Measurements from ENCODE around the gene CELSR3. TPM values are rescaled to one million over a fixed set of nuclear protein-coding genes. Genes with fewer than 3 reads are reported as not detected.
A peak's percentile ranks its signal among the peaks of the same experiment; 100 is the strongest.

CELSR3 gene
- polyA plus RNA-seq, 2 of the 4 experiments (the other 2 are of a cell fraction) = 2.2 to 4.8 TPM

DNA sequence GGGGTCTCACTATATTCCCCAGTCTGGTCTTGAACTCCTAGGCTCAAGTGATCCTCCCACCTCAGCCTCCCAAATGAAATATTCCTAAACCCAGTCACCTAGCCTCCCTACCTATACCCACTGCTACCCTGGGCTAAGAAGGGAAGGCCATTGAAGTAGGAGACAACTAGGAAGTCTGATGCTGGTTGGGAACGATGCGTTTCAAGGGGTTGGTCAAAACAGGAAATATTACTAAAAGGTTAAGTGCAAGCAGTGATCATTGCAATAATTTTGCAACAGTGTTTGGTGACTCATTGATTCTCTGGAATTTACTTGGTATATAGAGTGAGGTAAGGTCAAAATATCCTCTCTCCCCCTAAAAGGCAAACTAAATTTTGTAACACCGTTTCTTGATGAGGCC is 48.6 kb downstream of the CELSR3 start:
- 37% methylated on average over 3 of the region's 3 CpGs for WGBS (ENCODE audit: missing lambda C conversion rate)
- Histone ChIP-seq H3K27ac (peak overlapping the region; percentile 17 to 78; a peak in 5 of 6 replicates), H3K4me1 (peaks cover 10% of the 10 kb centered on the region; the same call in 2 of the 3 replicates), H3K4me3 (no peak overlapping the region), H3K9me3 (peaks cover 15% of the 10 kb centered on the region), H3K4me2 (peak overlapping the region; percentile 27; the same call in 2 of the 3 replicates)
- no peak for TF ChIP-seq GATA3 (IDR thresholded peaks at IDR 0.05; ENCODE audit: borderline replicate concordance)
- no peak for TF ChIP-seq CBX2 (IDR thresholded peaks at IDR 0.05; ENCODE audit: borderline replicate concordance, low read depth)
- no peak for TF ChIP-seq EHF (CRISPR knock-in tag; IDR thresholded peaks at IDR 0.05)
- no peak for TF ChIP-seq EHMT2 (IDR thresholded peaks at IDR 0.05; ENCODE audit: low read depth)
- TF ChIP-seq, protein P1, sequence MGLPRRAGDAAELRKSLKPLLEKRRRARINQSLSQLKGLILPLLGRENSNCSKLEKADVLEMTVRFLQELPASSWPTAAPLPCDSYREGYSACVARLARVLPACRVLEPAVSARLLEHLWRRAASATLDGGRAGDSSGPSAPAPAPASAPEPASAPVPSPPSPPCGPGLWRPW (IDR thresholded peaks at IDR 0.05) = no peak
- no peak for TF ChIP-seq HOXB5 (CRISPR knock-in tag; IDR thresholded peaks at IDR 0.05)
- TF ChIP-seq MYC (IDR thresholded peaks at IDR 0.05; ENCODE audit: borderline replicate concordance, low read length) = no peak
- TF ChIP-seq POLR2A (IDR thresholded peaks at IDR 0.05; ENCODE audit: low read length) = no peak
- no peak for TF ChIP-seq CHD2 (IDR thresholded peaks at IDR 0.05; ENCODE audit: low read length, partially characterized antibody)
- TF ChIP-seq USF2 (IDR thresholded peaks at IDR 0.05) = no peak
- no peak for TF ChIP-seq HDAC2 (IDR thresholded peaks at IDR 0.05)
- TF ChIP-seq FOSL2 (IDR thresholded peaks at IDR 0.05) = no peak
- peak; percentile 65 for TF ChIP-seq FOSL2 (CRISPR knock-in tag; IDR thresholded peaks at IDR 0.05)
- TF ChIP-seq RARB (CRISPR knock-in tag; IDR thresholded peaks at IDR 0.05) = no peak
- TF ChIP-seq CEBPB (IDR thresholded peaks at IDR 0.05) = peak; percentile 24 to 45; a peak in 2 of 4 replicates
- no peak for DNase-seq (ENCODE audit: low read depth in 1 of 2, low spot score in 1 of 2)
- no peak for FAIRE-seq
- ATAC-seq = 0 out of 6 replicates have a peak, but pooled peaks of 1 of the 2 experiments have one; percentile 15
- ChIA-PET POLR2A (no interaction called here), CTCF (interaction anchor here (0.6 to 2.1 kb wide), 6 partner anchors 15 to 583 kb away, joined by 3 to 10 read pairs (median 3); partner anchors contain the start of gene SLC26A6)

DNA sequence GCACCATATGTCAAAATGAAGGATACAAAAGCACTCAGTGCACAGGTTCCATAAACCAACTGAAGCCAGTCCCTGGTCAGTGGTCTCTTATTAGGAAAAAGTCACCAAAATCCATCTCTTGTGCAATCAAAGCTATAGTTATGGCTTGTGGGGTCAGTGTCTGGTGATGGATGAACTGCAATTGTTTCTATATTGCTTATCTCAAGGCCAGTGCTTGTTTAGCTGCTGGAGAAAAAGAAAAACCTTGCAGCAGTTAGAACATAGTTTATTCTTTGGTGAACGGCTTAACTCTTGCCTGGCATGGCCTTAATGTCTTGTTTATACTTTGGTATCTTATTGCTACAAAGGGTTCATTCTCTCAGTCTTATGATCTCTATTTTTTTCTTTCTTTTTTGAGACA is 50.4 kb downstream of the CELSR3 start:
- Histone ChIP-seq H3K27ac (no peak overlapping the region), H3K4me2 (no peak overlapping the region), H3K4me1 (peaks cover 22% of the 10 kb centered on the region), H3K4me3 (no peak overlapping the region), H3K9me3 (peaks cover 5% of the 10 kb centered on the region)
- no peak for FAIRE-seq
- WGBS (ENCODE audit: missing lambda C conversion rate) = 59% methylated on average over 1 of the region's 1 CpG
- CTCF ChIA-PET = interaction anchor here (1.1 to 2.1 kb wide), 5 partner anchors 9 to 63 kb away, joined by 3 to 10 read pairs (median 4); partner anchors contain the start of gene SLC26A6
- ATAC-seq = no peak
- TF ChIP-seq GATA3 (IDR thresholded peaks at IDR 0.05; ENCODE audit: borderline replicate concordance) (no peak), CEBPB (IDR thresholded peaks at IDR 0.05) (no peak), ZNF302 (CRISPR knock-in tag; IDR thresholded peaks at IDR 0.05) (no peak), POLR2AphosphoS2 (conservative IDR thresholded peaks at IDR 0.05; ENCODE audit: low read length) (no peak), CBX8 (IDR thresholded peaks at IDR 0.05) (no peak), FOXS1 (CRISPR knock-in tag; IDR thresholded peaks at IDR 0.05) (no peak), POLR2A (IDR thresholded peaks at IDR 0.05; ENCODE audit: low read length) (no peak), FOSB (CRISPR knock-in tag; IDR thresholded peaks at IDR 0.05) (no peak), HOXA7 (CRISPR knock-in tag; IDR thresholded peaks at IDR 0.05) (no peak), RCOR1 (IDR thresholded peaks at IDR 0.05; ENCODE audit: low read depth, low read length) (no peak), ESRRA (IDR thresholded peaks at IDR 0.05; ENCODE audit: borderline replicate concordance, low read length) (no peak), EP300 (IDR thresholded peaks at IDR 0.05) (no peak), RFX5 (IDR thresholded peaks at IDR 0.05) (no peak), JUNB (IDR thresholded peaks at IDR 0.05) (no peak)
- TF ChIP-seq, protein P2, sequence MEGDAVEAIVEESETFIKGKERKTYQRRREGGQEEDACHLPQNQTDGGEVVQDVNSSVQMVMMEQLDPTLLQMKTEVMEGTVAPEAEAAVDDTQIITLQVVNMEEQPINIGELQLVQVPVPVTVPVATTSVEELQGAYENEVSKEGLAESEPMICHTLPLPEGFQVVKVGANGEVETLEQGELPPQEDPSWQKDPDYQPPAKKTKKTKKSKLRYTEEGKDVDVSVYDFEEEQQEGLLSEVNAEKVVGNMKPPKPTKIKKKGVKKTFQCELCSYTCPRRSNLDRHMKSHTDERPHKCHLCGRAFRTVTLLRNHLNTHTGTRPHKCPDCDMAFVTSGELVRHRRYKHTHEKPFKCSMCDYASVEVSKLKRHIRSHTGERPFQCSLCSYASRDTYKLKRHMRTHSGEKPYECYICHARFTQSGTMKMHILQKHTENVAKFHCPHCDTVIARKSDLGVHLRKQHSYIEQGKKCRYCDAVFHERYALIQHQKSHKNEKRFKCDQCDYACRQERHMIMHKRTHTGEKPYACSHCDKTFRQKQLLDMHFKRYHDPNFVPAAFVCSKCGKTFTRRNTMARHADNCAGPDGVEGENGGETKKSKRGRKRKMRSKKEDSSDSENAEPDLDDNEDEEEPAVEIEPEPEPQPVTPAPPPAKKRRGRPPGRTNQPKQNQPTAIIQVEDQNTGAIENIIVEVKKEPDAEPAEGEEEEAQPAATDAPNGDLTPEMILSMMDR (IDR thresholded peaks at IDR 0.05) = no peak
- TF ChIP-seq, protein P3, sequence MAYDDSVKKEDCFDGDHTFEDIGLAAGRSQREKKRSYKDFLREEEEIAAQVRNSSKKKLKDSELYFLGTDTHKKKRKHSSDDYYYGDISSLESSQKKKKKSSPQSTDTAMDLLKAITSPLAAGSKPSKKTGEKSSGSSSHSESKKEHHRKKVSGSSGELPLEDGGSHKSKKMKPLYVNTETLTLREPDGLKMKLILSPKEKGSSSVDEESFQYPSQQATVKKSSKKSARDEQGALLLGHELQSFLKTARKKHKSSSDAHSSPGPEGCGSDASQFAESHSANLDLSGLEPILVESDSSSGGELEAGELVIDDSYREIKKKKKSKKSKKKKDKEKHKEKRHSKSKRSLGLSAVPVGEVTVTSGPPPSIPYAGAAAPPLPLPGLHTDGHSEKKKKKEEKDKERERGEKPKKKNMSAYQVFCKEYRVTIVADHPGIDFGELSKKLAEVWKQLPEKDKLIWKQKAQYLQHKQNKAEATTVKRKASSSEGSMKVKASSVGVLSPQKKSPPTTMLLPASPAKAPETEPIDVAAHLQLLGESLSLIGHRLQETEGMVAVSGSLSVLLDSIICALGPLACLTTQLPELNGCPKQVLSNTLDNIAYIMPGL (CRISPR knock-in tag; IDR thresholded peaks at IDR 0.05; ENCODE audit: borderline replicate concordance) = no peak
- POLR2A ChIA-PET = interaction anchor here (0.6 kb wide), 1 partner anchor 12 kb away, joined by 6 read pairs; no protein-coding TSS in a partner anchor
- DNase-seq (ENCODE audit: low read depth in 1 of 2, low spot score in 1 of 2) = no peak

All from A549 (cell line).